Neural cell (in vitro differentiated cells): Measurements from ENCODE around the gene FXYD6. TPM values are rescaled to one million over a fixed set of nuclear protein-coding genes. Genes with fewer than 3 reads are reported as not detected.

ENCODE experiments used
- H2AFZ ChIP-seq: fragments of 200-600, 300-800 bp; sonication (generic), shearing (Covaris generic); 2 replicates; pipeline ENCODE4 v1.6.0; 2014; ENCODE audit warnings: low read depth, mild to moderate bottlenecking, antibody characterized with exemption, low read length, moderate library complexity
- H3F3A ChIP-seq: fragments of 200-600 bp; shearing (Covaris generic); 2 replicates; pipeline ENCODE4 v1.6.1; 2016; ENCODE audit warnings: mild to moderate bottlenecking, moderate library complexity, mixed read lengths, antibody characterized with exemption, low read length; ENCODE audit not compliant: insufficient read depth, poor library complexity, severe bottlenecking
- H3K27ac ChIP-seq: fragments of 200-600, 300-800 bp; sonication (generic), shearing (Covaris generic); 2 replicates; pipeline ENCODE4 v1.5.1; 2014; ENCODE audit warnings: mild to moderate bottlenecking, low read length, moderate library complexity
- H3K27me3 ChIP-seq: fragments of 300-800, 200-600 bp; sonication (generic), shearing (Covaris generic); 2 replicates; pipeline ENCODE4 v1.6.0; 2014; ENCODE audit warnings: mild to moderate bottlenecking, low read depth, low read length, moderate library complexity; ENCODE audit not compliant: insufficient read depth
- H3K36me3 ChIP-seq: fragments of 300-800, 200-600 bp; sonication (generic), shearing (Covaris generic); 2 replicates; pipeline ENCODE4 v1.5.1; 2014; ENCODE audit warnings: mild to moderate bottlenecking, antibody characterized with exemption, low read length, moderate library complexity; ENCODE audit not compliant: insufficient read depth
- H3K4me2 ChIP-seq: fragments of 300-800, 200-600 bp; sonication (generic), shearing (Covaris generic); 2 replicates; pipeline ENCODE4 v1.6.0; 2014; ENCODE audit warnings: mild to moderate bottlenecking, low read length
- H3K4me3 ChIP-seq: fragments of 300-800, 200-600 bp; sonication (generic), shearing (Covaris generic); 2 replicates; pipeline ENCODE4 v1.5.1; 2014; ENCODE audit warnings: mild to moderate bottlenecking, low read length, moderate library complexity
- H3K79me2 ChIP-seq: fragments of 200-600 bp; shearing (Covaris generic); replicated peaks from 2 replicates; pipeline ENCODE4 v1.6.0; 2014; ENCODE audit warnings: mild to moderate bottlenecking, low read length, moderate library complexity; ENCODE audit not compliant: insufficient read depth
- H3K9ac ChIP-seq: fragments of 300-800, 200-600 bp; sonication (generic), shearing (Covaris generic); 2 replicates; pipeline ENCODE4 v1.6.1; 2016; ENCODE audit warnings: mild to moderate bottlenecking, low read length, mixed read lengths
- H3K9me2 ChIP-seq: fragments of 200-600 bp; shearing (Covaris generic); 2 replicates; pipeline ENCODE4 v1.6.1; 2016; ENCODE audit warnings: mild to moderate bottlenecking, low read length, mixed read lengths; ENCODE audit not compliant: insufficient read depth
- H3K9me3 ChIP-seq: fragments of 200-600, 300-800 bp; sonication (generic), shearing (Covaris generic); 2 replicates; pipeline ENCODE4 v1.6.1; 2016; ENCODE audit warnings: mild to moderate bottlenecking, mixed run types, low read length, moderate library complexity, mixed read lengths
- H4K20me1 ChIP-seq: fragments of 200-600 bp; shearing (Covaris generic); 2 replicates; pipeline ENCODE4 v1.6.1; 2016; ENCODE audit warnings: mild to moderate bottlenecking, mixed run types; ENCODE audit not compliant: insufficient read depth
- CTCF ChIP-seq: fragments of 450-650 bp; IDR thresholded peaks from 2 replicates; pipeline ENCODE4 v1.5.1; 2014; ENCODE audit warnings: antibody characterized with exemption, mild to moderate bottlenecking, moderate library complexity; ENCODE audit not compliant: poor library complexity, severe bottlenecking
- EP300 ChIP-seq: fragments of 450-650 bp; conservative IDR thresholded peaks from 2 replicates; pipeline ENCODE4 v1.6.1; 2014; ENCODE audit warnings: antibody characterized with exemption, mild to moderate bottlenecking, moderate library complexity; ENCODE audit not compliant: poor library complexity, severe bottlenecking
- EZH2 ChIP-seq: fragments of 200-600, 300-800 bp; shearing (Covaris generic), sonication (generic); IDR thresholded peaks from 2 replicates; pipeline ENCODE4 v1.6.1; 2014; ENCODE audit warnings: antibody characterized with exemption, low read length, borderline replicate concordance, mild to moderate bottlenecking; ENCODE audit not compliant: insufficient read depth, poor library complexity, severe bottlenecking
- MXI1 ChIP-seq: fragments of 450-650 bp; conservative IDR thresholded peaks from 2 replicates; pipeline ENCODE4 v1.6.1; 2014; ENCODE audit warnings: antibody characterized with exemption, mild to moderate bottlenecking; ENCODE audit not compliant: poor library complexity, severe bottlenecking
- POLR2AphosphoS5 ChIP-seq: IDR thresholded peaks from 2 replicates; pipeline ENCODE4 v1.6.1; 2012
- RAD21 ChIP-seq: fragments of 450-650 bp; conservative IDR thresholded peaks from 2 replicates; pipeline ENCODE4 v1.6.1; 2014; ENCODE audit warnings: antibody characterized with exemption, mild to moderate bottlenecking, moderate library complexity
- REST ChIP-seq: IDR thresholded peaks from 2 replicates; pipeline ENCODE4 v1.6.1; 2012; ENCODE audit warnings: borderline replicate concordance
- SMC3 ChIP-seq: fragments of 450-650 bp; conservative IDR thresholded peaks from 2 replicates; pipeline ENCODE4 v1.6.1; 2014; ENCODE audit warnings: antibody characterized with exemption, mild to moderate bottlenecking, moderate library complexity; ENCODE audit not compliant: poor library complexity
- TAF1 ChIP-seq: IDR thresholded peaks from 2 replicates; pipeline ENCODE4 v1.6.1; 2012; ENCODE audit warnings: low read depth
- polyA plus RNA-seq: library from polyadenylated mRNA; depleted of rRNA; stranded (reverse); fragments of >200 nt; gene quantifications from 2 replicates; pipeline ENCODE4 v1.2.3, GENCODE V29; 2014

FXYD6 gene
- polyA plus RNA-seq, 1 donor from 2014 or later: 218 TPM

DNA sequence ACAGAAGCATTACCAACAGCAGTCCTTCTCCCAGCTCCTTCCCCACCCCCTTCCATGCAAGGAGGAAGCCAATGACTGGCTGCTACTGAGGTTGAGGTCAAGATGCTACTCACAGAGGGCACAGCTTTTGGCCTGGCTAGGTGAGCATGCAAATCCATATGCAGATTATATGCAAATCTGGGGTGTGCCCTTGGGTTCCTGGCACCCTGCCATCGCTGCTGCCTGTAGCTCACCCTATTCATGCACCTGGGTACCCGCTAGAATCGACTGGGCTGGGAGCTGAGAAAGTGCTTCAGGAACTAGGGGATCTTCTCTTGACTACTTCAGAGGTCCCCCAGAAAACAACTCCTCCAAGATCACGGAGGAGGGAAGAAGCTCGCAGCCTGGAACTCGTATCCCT, 83.5 kb downstream of the FXYD6 start:
- no peak overlapping the region for H2AFZ ChIP-seq
- no peaks in the 10 kb centered on the region for H4K20me1 ChIP-seq
- H3K27me3 ChIP-seq: peaks cover 45% of the 10 kb centered on the region
- no peaks in the 10 kb centered on the region for H3K9me3 ChIP-seq
- H3K27ac ChIP-seq: no peak overlapping the region
- no peaks in the 10 kb centered on the region for H3K9me2 ChIP-seq
- H3K4me3 ChIP-seq: no peak overlapping the region
- H3K4me2 ChIP-seq: no peak overlapping the region
- no peaks in the 10 kb centered on the region for H3K36me3 ChIP-seq
- TF ChIP-seq SMC3 (no peak), RAD21 (no peak), POLR2AphosphoS5 (no peak), EP300 (no peak), TAF1 (no peak), MXI1 (no peak), CTCF (no peak), EZH2 (no peak), REST (no peak)
- H3F3A ChIP-seq: no peaks in the 10 kb centered on the region
- H3K9ac ChIP-seq: no peak overlapping the region
- H3K79me2 ChIP-seq: no peaks in the 10 kb centered on the region

GRCh38 chr11:117792241-117792640, 84.2 kb downstream of the FXYD6 start:
- H3K36me3 ChIP-seq: no peaks in the 10 kb centered on the region
- TF ChIP-seq SMC3: no peak
- TF ChIP-seq TAF1: no peak
- TF ChIP-seq EZH2: no peak
- no peak for TF ChIP-seq EP300
- no peak for TF ChIP-seq REST
- TF ChIP-seq MXI1: no peak
- no peak overlapping the region for H2AFZ ChIP-seq
- H3K4me2 ChIP-seq: no peak overlapping the region
- no peak overlapping the region for H3K4me3 ChIP-seq
- H3K79me2 ChIP-seq: no peaks in the 10 kb centered on the region
- peaks cover 38% of the 10 kb centered on the region for H3K27me3 ChIP-seq
- no peak overlapping the region for H3K27ac ChIP-seq
- H3F3A ChIP-seq: no peaks in the 10 kb centered on the region
- H3K9ac ChIP-seq: no peak overlapping the region
- H3K9me2 ChIP-seq: no peaks in the 10 kb centered on the region
- no peaks in the 10 kb centered on the region for H4K20me1 ChIP-seq
- H3K9me3 ChIP-seq: no peaks in the 10 kb centered on the region
